ENCODE results near the gene CCL7.

- TF ChIP-seq BHLHE40 (IDR thresholded peaks at IDR 0.05; ENCODE audit: borderline replicate concordance) (no peak), NFRKB (IDR thresholded peaks at IDR 0.05) (no peak), FOXK2 (IDR thresholded peaks at IDR 0.05) (no peak), PKNOX1 (IDR thresholded peaks at IDR 0.05) (no peak), FOXA1 (IDR thresholded peaks at IDR 0.05) (no peak), SP1 (IDR thresholded peaks at IDR 0.05) (no peak)
These were observed 41.2 kb upstream of the CCL7 start for GRCh38 chr17:34228781-34229180.

All from HEK293T (cell line).